Measurements from ENCODE around the gene C12orf75.

DNA sequence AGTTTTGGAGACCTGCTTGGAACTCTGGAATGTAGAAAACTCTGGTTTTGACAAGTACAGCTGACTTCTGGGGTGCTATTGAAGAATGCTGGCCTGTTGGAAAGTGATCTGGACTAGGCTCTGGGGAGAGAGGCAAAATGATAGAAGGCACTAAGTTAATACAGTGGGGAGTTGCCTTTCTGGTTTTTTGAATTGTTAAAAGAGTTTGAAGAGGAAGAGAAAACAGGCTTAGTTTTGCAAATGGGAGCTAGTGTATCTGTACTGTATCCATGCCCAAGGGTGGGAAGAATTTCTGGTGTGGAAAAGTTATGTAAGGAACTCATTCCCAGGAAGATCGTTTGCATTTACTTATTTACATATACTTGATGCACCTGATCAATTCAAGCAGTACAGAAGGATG is 43.8 kb downstream of the C12orf75 start:
- no peak for TF ChIP-seq POLR2A (IDR thresholded peaks at IDR 0.05; ENCODE audit: low read depth, low read length)
- TF ChIP-seq, protein P1, sequence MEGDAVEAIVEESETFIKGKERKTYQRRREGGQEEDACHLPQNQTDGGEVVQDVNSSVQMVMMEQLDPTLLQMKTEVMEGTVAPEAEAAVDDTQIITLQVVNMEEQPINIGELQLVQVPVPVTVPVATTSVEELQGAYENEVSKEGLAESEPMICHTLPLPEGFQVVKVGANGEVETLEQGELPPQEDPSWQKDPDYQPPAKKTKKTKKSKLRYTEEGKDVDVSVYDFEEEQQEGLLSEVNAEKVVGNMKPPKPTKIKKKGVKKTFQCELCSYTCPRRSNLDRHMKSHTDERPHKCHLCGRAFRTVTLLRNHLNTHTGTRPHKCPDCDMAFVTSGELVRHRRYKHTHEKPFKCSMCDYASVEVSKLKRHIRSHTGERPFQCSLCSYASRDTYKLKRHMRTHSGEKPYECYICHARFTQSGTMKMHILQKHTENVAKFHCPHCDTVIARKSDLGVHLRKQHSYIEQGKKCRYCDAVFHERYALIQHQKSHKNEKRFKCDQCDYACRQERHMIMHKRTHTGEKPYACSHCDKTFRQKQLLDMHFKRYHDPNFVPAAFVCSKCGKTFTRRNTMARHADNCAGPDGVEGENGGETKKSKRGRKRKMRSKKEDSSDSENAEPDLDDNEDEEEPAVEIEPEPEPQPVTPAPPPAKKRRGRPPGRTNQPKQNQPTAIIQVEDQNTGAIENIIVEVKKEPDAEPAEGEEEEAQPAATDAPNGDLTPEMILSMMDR (IDR thresholded peaks at IDR 0.05; ENCODE audit: extremely low read depth in 1 of 2, insufficient read depth in 1 of 2, low read depth in 1 of 2, low read length in 2 of 2), result no peak
- no peak for TF ChIP-seq EZH2 (IDR thresholded peaks at IDR 0.05; ENCODE audit: borderline replicate concordance, low read depth, low read length, severe bottlenecking)
- no peak for TF ChIP-seq POLR2AphosphoS5 (IDR thresholded peaks at IDR 0.05; ENCODE audit: insufficient read depth, low read depth, low read length)
- TF ChIP-seq, protein P2, sequence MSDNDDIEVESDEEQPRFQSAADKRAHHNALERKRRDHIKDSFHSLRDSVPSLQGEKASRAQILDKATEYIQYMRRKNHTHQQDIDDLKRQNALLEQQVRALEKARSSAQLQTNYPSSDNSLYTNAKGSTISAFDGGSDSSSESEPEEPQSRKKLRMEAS (IDR thresholded peaks at IDR 0.05; ENCODE audit: insufficient read depth, insufficient read length), result no peak
